HUES48 (cell line): ENCODE data around the gene EPC1.

Experiments
- H3K27ac ChIP-seq: one replicate; pipeline ENCODE4 v1.7.0; 2013; ENCODE audit warnings: low read depth, low read length, inconsistent platforms
- H3K27me3 ChIP-seq: 2 replicates; pipeline ENCODE4 v1.6.1; 2013; ENCODE audit warnings: mild to moderate bottlenecking, low read length; ENCODE audit not compliant: control insufficient read depth, insufficient read depth
- H3K36me3 ChIP-seq: 2 replicates; pipeline ENCODE4 v1.6.1; 2013; ENCODE audit warnings: low read length; ENCODE audit not compliant: control insufficient read depth, insufficient read depth
- H3K4me1 ChIP-seq: 2 replicates; pipeline ENCODE4 v1.6.1; 2013; ENCODE audit warnings: mild to moderate bottlenecking, low read length; ENCODE audit not compliant: control insufficient read depth, insufficient read depth
- H3K4me3 ChIP-seq: 2 replicates; pipeline ENCODE4 v1.5.1; 2013; ENCODE audit warnings: mild to moderate bottlenecking, low read depth, low read length
- H3K9ac ChIP-seq: 2 replicates; pipeline ENCODE4 v1.6.1; 2013; ENCODE audit warnings: mild to moderate bottlenecking, low read depth, low read length, moderate library complexity
- H3K9me3 ChIP-seq: 2 replicates; pipeline ENCODE4 v1.6.1; 2013; ENCODE audit warnings: low read length; ENCODE audit not compliant: control insufficient read depth, insufficient read depth

The EPC1 gene

DNA sequence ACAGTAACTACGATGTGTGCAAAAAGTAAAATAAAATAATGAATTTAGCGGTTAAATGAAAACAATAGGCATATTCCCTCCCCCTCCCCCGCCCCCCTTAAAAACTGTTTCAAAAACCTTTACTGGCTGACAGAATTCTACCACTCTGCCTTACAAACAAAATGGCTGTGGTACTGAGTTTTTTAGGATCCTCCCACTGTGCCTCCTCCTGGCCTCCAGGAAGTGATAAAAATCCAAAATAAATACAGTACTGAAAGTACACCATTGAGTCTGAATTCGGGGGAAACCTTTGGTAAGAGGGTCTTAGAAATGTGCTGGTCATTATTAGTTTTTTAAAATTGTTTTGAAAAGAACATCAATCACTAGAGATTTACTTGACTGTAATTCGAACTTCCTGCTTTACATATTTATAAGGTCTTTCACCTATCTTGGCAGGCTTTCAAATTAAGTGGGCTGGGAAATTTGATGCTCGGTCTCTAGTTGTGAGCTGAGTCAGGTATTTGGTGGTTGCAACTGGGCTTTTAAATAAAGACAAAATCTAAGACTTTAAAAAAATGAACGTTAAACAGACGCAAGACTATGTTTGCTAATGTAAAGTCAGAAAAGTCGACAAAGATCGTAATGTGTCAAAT, 32.5 kb upstream of the EPC1 start:
- peak overlapping the region; percentile 82 for H3K4me3 ChIP-seq
- H3K9me3 ChIP-seq: no peaks in the 10 kb centered on the region
- peak overlapping the region; percentile 73 for H3K9ac ChIP-seq
- peaks cover 15% of the 10 kb centered on the region for H3K4me1 ChIP-seq
- H3K27ac ChIP-seq: peak overlapping the region; percentile 94
- no peaks in the 10 kb centered on the region for H3K27me3 ChIP-seq
- no peaks in the 10 kb centered on the region for H3K36me3 ChIP-seq

DNA sequence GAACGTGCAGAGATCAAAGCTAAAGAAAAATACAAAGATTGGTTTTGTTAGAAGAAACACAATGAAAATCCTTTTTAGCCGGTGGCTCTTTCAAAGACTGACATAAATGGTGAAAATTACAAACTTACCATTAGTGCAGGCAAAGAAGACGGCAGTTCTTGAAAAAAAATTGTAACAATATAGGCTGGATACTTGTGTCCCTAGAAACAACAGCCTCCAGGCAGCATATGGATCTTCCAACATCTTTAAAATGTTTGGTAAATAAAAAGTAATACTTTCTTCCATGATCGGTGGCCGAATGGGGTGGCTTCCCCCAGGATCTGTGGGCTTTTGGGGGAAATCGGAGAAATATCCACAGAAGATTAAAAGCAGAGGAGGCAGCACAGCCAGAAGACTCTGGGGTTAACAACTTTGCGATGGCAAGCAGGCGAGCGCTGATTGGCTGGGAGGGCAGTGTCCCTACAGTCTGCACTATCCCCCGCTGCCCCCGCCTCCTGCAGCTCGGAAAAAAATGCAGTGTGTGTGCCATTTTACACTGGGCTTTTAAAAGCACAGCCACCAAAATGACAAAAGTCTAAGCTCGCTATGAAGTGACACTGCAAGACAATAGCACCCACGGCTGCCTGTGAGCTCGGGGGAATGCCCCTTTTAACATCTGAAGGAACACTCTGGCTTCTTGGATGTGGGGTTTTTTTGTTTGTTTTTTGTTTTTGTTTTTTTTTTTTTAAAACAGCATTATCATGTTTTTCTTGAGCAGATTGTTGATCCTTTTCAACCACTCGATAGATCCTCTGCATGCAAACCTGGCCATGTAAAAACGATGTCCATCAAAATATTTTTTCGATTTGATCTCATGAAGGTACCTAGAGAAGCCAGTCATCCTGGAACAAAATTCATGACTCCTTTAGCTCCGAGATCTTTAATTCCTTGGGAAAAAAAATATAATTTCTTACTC, 31.7 kb upstream of the EPC1 start:
- H3K4me3 ChIP-seq: peak overlapping the region; percentile 82
- peaks cover 12% of the 10 kb centered on the region for H3K4me1 ChIP-seq
- peak overlapping the region; percentile 73 for H3K9ac ChIP-seq
- no peaks in the 10 kb centered on the region for H3K36me3 ChIP-seq
- no peaks in the 10 kb centered on the region for H3K9me3 ChIP-seq
- no peaks in the 10 kb centered on the region for H3K27me3 ChIP-seq
- H3K27ac ChIP-seq: peak overlapping the region; percentile 94

DNA sequence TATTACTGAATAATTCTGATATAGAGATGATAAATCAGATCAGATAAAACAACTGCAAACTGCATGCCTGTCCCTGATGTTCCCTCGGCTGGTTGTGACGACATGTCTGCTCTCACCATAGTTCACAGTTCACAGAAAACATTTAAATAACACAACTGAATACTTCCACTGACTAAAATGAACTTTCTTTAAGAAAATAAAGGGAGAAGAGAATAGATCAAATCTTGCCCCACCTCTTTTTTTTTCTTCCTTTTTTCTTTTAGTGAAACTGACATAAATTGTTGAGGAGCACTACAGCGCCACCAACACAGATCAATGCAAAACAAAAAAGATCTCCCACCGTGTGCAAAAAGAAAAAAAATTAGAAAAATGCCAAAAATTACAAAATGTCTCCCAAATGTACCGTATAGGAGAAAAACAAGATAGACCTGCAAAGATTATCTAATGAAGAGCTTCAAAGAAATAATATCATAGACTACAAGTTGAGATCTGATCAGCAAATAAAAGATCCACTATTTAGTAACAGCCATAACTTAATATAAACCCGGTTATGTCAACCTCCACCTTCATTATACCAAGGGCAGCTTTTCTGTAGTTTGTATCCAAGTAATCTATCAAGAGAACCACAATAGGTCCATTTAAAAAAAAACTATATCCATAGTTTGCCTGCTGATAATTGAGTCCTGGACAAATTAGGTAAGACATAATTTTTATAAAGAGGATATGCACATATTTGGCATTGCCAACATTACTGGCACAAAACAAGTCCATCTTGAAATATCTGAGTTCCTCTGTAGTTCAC, 30.7 kb upstream of the EPC1 start:
- no peaks in the 10 kb centered on the region for H3K36me3 ChIP-seq
- peak overlapping the region; percentile 82 for H3K4me3 ChIP-seq
- peaks cover 12% of the 10 kb centered on the region for H3K4me1 ChIP-seq
- peak overlapping the region; percentile 73; the same call in 1 of the 2 replicates for H3K9ac ChIP-seq
- no peaks in the 10 kb centered on the region for H3K27me3 ChIP-seq
- H3K27ac ChIP-seq: no peak overlapping the region
- H3K9me3 ChIP-seq: no peaks in the 10 kb centered on the region

DNA sequence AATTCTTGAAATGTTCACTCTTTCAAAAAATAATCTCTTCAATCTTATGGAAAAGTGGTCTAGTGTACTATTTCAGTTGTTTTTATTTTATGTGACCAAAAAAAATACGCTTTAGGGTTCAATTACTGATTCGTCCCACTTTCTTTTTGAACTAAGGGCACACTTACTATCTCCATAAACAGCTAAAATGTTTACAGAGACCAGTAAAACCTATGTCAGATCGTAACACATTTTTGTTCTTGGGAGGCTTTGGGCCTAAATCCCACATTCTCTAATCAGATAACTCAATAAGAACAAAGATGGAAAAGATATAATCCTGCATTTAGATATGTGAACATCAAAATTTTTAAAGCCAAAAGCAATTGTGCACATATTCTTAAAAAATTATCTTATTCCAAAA, 29.8 kb upstream of the EPC1 start:
- no peaks in the 10 kb centered on the region for H3K9me3 ChIP-seq
- no peak overlapping the region for H3K27ac ChIP-seq
- no peak overlapping the region for H3K9ac ChIP-seq

DNA sequence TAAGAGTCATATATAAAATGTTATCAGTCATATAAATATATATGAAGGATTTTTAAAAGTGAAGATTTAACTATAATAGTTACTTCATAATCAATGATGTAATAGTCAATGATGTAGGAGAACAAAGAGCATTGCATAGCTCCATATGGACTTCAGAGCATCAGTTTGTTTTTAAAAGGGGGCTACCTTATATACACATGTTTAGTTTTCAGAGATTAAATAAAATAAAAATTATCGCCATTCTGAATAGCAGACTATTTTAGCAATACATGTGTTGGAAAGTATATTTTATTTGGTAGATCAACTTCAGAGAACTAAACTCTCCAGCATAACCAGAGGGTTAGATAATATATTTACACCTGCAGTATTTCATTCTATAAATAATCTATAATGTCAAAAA, 29.1 kb upstream of the EPC1 start:
- Histone ChIP-seq H3K27me3 (no peaks in the 10 kb centered on the region), H3K27ac (no peak overlapping the region), H3K9ac (no peak overlapping the region), H3K9me3 (no peaks in the 10 kb centered on the region), H3K36me3 (no peaks in the 10 kb centered on the region), H3K4me3 (no peak overlapping the region; the same call in 1 of the 2 replicates), H3K4me1 (peaks cover 12% of the 10 kb centered on the region)

More for the DNA sequence above, 29.8 kb upstream of the EPC1 start:
- H3K27me3 ChIP-seq: no peaks in the 10 kb centered on the region
- peaks cover 12% of the 10 kb centered on the region for H3K4me1 ChIP-seq
- H3K4me3 ChIP-seq: peak overlapping the region; percentile 82
- no peaks in the 10 kb centered on the region for H3K36me3 ChIP-seq

DNA sequence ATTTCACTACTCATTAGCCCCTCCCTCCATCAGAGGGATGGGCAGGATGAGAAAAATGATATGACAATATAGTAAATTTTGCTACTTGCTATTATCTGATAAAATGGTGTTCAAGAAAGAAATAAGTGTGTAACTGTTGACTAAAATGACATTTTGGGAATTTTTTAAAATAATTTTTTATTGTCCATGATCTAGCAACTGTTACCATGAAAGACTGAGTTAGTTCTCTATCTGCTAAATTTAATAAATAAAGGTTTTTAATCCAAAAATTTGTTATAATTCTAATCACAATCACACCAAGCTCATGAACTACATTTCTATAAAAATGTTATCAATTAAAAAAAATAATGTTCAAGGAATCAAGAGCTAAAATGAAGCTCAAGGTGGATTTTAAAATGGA, 28.7 kb upstream of the EPC1 start:
- Histone ChIP-seq H3K36me3 (no peaks in the 10 kb centered on the region), H3K27me3 (no peaks in the 10 kb centered on the region), H3K9ac (no peak overlapping the region), H3K9me3 (no peaks in the 10 kb centered on the region), H3K4me1 (peaks cover 12% of the 10 kb centered on the region), H3K4me3 (no peak overlapping the region), H3K27ac (no peak overlapping the region)

DNA sequence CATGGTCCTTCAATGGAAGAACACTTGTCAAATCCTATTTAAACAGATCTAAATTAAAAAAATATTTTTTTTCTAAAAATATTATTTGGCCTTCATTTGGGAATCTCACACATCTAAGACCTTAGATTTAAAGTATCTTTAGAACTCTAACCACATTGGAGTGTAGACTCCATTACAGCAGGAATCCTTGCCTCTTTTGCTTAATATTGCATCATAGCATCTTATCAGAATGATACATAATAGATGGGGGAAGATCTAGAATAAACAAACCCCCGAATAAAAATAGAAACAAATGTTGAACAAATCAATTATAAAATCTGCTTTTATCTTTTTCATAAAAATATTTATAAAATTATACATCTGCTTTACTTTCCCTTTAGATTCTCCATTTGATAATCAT, 27.6 kb upstream of the EPC1 start:
- H3K36me3 ChIP-seq: no peaks in the 10 kb centered on the region
- H3K4me1 ChIP-seq: peaks cover 3% of the 10 kb centered on the region; the same call in 1 of the 2 replicates
- H3K9ac ChIP-seq: no peak overlapping the region
- no peak overlapping the region for H3K4me3 ChIP-seq
- no peak overlapping the region for H3K27ac ChIP-seq
- H3K9me3 ChIP-seq: no peaks in the 10 kb centered on the region
- no peaks in the 10 kb centered on the region for H3K27me3 ChIP-seq

DNA sequence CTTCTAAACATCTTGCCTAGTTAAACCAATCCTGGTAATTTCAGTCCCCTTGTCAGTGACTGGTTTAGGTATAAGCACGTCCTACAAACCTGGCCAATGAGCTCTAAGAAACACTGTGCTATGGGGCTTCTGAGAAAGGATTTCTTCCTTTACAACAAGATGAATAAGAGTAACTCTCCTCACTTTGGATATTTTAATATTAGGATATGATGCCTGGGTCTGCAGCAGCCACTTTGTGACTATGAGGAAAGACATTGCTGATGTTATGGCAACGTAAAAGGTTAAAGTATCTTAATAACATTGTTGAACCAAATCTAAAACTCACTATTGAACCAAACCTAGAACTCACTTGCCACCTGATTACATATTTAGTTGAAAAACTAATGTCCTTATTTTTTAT, 26.5 kb upstream of the EPC1 start:
- no peaks in the 10 kb centered on the region for H3K27me3 ChIP-seq
- H3K9ac ChIP-seq: no peak overlapping the region
- no peak overlapping the region for H3K4me3 ChIP-seq
- H3K9me3 ChIP-seq: no peaks in the 10 kb centered on the region
- H3K36me3 ChIP-seq: no peaks in the 10 kb centered on the region
- no peaks in the 10 kb centered on the region for H3K4me1 ChIP-seq
- no peak overlapping the region for H3K27ac ChIP-seq

DNA sequence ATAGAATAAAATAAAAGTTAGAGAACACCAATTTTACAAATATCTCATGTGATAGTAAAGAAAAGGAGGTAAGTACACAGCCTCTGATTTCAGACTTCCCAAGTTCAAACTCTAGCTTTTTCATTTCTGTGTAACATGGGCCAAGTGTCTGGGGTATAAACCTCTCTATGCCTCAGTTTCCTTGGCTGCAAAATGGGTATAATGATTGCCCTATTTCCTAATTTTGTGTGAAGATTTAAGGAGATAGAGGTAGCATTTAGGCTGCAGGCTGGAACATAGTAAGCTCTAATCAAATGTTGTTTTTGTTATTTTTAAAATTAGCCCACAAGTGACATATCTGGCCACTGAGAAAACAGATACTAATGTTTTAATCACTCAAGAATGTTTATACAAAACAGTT, 26.1 kb upstream of the EPC1 start:
- Histone ChIP-seq H3K36me3 (no peaks in the 10 kb centered on the region), H3K4me3 (no peak overlapping the region), H3K9ac (no peak overlapping the region), H3K27me3 (no peaks in the 10 kb centered on the region), H3K4me1 (no peaks in the 10 kb centered on the region), H3K9me3 (no peaks in the 10 kb centered on the region), H3K27ac (no peak overlapping the region)

DNA sequence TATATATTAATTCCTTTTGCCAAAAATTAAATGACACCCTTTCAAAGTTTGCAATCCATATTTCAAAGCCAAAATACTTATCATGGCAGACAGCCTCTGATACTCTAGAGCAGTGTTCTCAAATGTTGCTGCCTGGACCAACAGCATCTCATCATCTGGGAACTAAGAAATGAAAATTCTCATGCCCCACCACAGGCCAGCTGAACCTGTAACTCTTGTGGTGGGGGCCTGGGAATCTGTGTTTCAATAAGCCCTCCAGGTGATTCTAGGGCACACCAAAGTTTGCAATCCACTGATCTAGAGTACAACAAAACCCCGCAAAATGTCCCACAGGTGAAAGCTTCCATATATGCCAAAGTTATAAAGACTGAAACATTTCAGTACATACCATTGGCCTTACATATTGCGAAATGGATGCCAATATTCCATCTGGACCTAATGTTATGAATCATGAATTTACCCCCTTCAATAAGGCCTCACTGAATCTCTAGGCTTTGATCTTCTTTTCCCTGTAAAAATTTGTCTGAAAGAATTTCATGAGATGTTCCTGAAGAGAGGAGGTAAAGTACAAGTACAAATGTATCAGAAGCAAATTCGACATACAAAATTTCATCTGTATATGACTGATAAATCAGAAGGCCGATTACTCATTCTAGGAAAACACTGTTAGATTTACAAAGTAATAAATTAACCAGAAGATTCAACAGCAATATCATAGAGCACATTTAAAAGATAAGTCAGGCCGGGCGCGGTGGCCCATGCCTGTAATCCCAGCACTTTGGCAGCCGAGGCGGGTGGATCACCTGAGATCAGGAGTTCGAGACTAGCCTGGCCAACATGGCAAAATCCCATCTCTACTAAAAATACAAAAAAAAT, 25.3 kb upstream of the EPC1 start:
- Histone ChIP-seq H3K9me3 (no peaks in the 10 kb centered on the region), H3K27me3 (no peaks in the 10 kb centered on the region), H3K27ac (no peak overlapping the region), H3K4me1 (no peaks in the 10 kb centered on the region), H3K4me3 (no peak overlapping the region), H3K9ac (no peak overlapping the region), H3K36me3 (no peaks in the 10 kb centered on the region)
